GM12873 (cell line): Measurements from ENCODE around the gene DYTN.

ENCODE experiments used
- CTCF ChIP-seq: IDR thresholded peaks from 2 replicates; pipeline ENCODE4 v1.5.1; 2012; ENCODE audit warnings: low read depth, mild to moderate bottlenecking, moderate library complexity, low read length, control low read depth; ENCODE audit not compliant: insufficient read depth; ENCODE audit errors: missing control alignments

Gene DYTN

GRCh38 chr2:206665251-206665650, 52.9 kb downstream of the DYTN start:
- no peak for TF ChIP-seq CTCF

- no peak for TF ChIP-seq CTCF
Measured at GRCh38 chr2:206657087-206657486, 61.1 kb downstream of the DYTN start.

GRCh38 chr2:206647985-206648384, 70.2 kb downstream of the DYTN start:
- no peak for TF ChIP-seq CTCF

- no peak for TF ChIP-seq CTCF
Measured at GRCh38 chr2:206642075-206643025, 75.8 kb downstream of the DYTN start, which contains the start of gene FAM237A. FAM237A (plus strand) TSS chr2:206642487; CDS start chr2:206644237, 1,750 bp downstream.

GRCh38 chr2:206641226-206641625, 77.0 kb downstream of the DYTN start:
- no peak for TF ChIP-seq CTCF

GRCh38 chr2:206639636-206640035, 78.6 kb downstream of the DYTN start:
- no peak for TF ChIP-seq CTCF

- no peak for TF ChIP-seq CTCF
Measured at GRCh38 chr2:206635015-206635414, 83.2 kb downstream of the DYTN start.
